Activated CD4-positive, alpha-beta T cell treated with anti-CD3 and anti-CD28 coated beads, Interleukin-2, amount 50 U/mL, for 48 hours (primary cell): ENCODE data around the gene GSC2.
A peak's percentile ranks its signal among the peaks of the same experiment; 100 is the strongest.

Experiments used
- DNase-seq, 2 experiments: peaks; one replicate each; pipeline ENCODE4 v3.0.0-alpha.2; 2020

The GSC2 gene

DNA sequence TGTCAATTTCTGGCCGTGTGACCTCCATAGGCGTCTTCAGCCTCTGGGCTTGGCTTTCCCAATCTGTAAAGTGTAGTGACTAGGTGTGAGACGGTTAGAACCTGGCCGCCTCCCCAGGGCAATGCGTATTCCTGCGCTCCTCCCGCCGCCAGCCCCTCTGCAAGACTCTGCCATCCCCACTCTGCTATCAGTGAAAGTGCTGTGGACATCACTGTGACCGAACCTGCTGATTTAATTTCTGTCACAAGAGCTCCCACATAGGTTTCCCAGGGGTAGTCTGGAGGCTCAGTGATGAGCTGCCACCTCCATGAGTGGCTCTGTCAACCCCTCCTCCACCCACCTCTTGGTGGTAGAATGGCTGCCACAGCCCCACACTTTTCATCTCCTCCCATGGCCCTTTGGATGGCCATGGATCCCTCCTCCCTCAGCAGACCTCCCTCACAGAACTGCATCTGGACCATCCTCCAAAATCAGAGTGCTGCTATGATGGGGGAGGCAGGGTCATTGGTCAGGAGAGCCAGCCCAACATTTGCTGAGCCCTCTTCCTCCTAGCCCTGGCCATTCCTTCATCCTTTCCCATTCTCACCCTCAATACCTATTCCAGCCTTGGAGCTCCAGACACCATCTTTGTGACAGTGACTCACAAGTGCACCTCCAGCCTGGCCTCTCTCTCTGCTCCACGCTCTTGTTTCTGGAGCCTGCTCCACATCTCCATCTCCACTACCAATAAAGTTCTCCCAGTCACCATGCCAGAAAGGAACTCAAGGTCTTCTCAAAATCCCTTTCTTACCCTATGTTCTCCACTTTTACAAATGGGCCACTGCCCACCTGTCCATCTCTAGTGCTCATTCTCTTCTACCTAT lies 1.5 kb upstream of the GSC2 start:
- DNase-seq = no peak

DNA sequence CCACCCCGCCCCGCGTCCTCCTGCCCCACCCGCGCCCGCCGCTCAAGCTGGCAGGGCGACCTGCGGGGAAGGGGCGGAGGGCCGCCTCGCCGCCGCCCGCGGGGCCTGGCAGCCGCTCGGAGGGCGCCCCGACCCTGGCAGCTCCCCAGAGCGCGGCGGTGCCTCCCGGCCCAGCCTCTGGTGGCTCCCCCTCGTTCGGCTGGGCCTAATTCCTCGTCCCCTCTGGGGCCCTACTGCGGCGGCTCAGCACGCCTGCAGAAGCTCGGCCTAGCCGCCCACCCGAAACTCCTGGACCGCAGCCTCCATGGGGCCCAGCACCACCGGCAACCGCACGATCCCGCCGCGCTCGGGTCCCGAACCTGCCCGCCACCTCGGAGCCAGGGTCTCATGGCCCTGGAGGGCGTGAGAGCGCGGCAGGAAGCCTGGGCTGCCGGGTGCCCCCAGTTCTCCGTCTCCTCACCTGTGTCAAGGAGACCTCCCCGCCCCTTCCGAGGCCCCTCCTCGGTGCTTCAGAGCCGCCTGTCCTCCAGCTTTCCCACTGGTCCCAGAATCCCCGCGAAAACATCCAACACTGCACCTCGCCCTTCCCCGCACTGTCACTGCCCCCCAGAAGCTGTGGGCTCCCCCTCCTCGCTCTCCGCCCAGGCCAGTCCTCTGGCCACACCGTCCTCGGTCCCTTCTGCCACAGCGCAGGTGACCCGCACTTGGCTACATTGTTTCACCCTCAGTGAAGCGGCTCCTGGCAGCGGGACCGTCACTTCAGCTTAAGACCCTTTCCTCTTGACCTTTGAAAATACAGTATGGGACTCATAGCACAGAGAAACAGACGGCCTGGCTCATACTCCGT lies 613 bp upstream of the GSC2 start:
- DNase-seq = no peak

DNA sequence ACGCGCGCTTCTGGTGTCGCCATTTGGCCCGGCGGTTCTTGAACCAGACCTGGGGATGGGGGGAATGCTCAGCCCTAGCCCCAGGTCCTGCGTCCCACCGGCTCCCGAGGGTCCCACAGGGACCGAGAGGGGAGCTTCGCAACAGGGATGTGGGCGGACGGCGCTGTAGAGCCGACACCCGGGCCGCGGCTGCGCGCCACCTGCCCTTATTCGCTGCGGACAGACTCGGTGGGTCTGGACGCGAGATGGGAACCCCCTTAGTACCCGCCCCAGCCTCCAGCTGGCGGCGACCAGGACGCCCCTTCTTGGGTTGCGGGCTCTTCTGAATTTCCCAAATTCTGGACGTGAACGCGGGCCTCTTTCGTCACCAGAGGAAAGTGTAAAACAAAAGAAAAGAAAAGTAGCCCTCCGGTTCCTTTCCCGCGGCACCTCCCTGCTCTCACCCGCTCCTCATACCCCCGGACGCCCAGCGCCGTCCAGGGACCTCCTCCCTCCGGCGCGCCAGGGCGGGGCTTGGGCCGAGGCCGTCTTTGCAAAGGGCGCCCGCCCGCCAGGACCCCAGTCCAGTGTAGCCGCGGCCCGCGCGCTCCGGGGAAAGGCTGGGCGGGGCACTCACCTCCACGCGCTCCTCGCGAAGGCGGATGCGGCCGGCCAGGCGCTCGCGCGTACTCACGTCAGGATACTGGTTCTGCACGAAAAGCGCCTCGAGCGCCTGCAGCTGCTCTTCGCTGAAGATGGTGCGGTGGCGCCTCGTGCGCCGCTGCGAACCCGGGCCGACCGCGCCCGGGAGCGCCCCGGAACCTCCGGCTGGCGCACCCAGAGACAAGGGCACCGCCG lies 827 bp downstream of the GSC2 start:
- peak; percentile 45 for DNase-seq

DNA sequence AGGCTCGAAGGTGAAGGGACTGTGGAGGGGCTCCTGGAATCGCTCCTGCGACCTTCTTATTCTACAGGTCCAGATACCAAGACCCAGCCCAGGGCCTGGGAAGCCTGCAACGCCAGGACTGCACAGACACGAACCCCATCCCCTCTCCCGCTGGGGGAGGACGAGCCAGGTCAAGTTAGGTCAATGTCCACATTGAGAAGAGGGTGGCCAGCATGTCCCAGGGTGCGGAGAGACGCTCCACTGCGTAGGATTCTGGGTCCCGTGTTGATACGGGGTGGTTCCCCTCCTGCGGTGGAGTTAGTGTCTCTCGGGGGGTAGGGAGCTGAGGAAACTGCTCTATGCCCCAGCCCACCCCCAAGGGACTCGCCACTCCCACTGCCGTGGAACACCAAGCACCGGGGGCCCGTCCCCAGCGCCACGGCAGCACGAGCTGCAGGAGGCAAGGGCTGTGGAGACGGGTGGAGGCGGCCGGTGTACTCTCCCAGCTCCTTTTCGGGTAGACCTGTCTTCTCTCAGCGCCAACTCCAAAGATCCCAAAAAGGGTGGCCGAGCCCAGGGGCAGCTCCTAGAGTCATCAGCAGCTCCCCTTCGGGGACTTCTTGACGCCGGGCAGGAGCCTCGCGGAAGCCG lies 1.6 kb downstream of the GSC2 start:
- DNase-seq = no peak

DNA sequence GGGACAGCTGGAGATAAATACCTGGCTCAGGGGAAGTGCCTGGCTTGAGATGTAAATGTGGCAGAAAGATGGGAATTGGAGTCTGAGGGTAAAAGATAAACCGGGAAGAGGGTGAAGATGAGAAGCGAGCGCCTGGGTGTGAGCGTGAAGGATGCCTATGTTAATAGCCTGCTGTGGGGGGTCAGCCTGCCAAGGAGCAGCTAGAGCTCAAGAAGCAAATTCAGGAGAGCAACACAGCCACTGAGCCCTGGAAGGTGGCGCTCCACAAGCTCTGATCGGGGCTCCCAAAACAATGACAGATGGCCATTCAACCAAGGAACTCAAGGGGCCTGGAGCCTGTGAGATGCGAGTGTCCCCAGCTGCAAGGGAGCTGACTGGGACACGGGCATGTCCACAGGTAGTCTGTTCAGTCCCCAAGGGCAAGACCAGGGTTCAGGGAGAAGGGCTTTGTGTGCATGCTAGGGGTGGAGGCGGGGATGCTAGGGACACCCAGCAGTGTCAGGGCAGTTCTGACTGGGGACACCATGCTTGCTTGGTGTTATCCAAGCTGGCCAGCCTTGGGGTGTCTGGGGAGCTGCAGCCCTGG lies 2.8 kb downstream of the GSC2 start:
- DNase-seq = no peak

DNA sequence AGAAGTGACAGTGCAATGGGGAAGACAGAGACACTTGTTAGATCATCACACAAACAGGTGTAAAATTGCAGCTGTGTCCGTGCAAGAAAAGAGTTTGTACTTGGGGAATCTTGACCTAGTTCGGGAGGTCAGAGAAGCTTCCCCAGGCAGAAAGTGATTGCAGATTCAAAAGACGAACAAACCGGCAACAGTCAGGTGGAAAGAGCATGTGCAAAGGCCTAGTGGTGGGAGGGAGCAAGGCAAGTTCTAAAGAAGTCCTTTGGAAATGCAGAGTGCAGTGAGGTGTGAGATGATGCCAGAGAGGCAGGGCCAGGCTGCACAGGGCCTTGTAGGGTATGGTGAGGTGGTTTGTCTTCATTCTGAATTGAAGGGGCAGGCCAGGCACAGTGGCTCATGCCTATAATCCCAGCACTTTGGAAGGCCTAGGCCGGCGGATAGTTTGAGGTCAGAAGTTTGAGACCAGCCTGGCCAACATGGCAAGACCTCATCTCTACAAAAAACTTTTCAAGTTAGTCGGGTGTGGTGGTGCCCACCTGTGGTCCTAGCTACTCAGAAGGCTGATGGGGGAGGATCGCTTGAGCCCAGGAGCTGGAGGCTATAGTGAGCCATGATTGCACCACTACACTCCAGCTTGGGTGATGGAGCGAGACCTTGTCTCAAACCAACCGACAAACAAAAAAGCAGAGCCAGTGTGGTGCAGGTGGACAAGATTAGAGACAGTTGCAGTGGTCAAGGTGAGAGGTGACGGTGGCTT lies 3.7 kb downstream of the GSC2 start:
- no peak for DNase-seq

DNA sequence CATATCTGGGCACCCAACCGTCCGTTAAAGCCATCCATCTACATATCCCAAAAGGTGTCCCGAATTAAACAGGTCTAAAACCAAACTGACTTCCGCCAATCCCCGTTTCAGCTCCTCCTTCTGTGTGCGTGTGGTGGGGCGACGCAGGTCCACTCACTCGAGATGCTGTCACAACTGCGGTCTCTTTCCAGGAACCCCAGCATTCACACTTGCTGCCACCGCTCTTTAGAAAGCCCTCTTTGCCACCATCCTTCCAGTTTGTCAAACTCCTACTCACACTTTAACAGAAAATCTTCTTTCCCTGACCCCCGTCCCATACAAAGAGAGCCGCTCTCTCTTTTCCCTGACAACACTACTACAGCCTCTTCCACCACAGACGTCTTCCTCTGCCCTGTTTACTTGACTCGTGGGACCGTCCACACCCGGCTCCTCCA lies 6.1 kb downstream of the GSC2 start:
- peak; percentile 34 to 47 for DNase-seq

DNA sequence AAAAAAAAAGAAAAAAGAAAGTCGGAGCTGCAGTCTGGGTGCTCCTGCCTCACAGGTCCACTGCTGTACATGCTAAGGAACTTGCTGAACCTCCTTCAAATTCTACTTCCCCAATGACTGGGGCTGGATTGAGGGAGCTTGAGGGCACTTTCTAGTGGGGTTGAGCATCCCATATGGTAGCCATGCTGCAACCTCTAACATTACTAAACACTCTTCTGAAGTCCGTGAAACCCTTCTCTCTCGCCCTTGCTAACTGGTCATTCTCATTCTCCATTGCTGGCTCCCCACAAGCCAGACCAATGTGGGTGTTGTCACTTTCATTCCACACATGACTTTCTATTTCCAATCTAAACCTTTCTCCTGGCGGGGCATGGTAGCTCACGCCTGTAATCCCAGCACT lies 6.9 kb downstream of the GSC2 start:
- DNase-seq = no peak

DNA sequence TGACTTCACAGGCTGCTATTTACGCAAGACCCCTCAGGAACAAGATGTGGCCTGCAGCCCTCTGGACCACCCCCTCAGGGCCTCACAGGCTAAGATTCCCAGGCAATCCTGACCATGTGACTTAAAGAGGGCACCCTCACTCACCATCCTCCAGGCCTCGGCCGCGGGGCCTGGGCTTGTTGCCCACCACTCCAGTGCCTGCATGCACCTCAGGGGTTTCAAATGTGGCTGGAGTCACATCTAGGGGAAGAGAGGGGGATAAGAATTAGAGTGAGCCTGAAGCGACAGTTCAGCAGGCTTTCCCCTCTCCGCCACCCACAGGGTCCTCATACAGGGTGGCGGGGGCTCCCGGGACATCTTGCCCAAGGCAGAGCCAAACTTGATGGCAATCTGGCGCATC lies 7.7 kb downstream of the GSC2 start:
- no peak for DNase-seq

DNA sequence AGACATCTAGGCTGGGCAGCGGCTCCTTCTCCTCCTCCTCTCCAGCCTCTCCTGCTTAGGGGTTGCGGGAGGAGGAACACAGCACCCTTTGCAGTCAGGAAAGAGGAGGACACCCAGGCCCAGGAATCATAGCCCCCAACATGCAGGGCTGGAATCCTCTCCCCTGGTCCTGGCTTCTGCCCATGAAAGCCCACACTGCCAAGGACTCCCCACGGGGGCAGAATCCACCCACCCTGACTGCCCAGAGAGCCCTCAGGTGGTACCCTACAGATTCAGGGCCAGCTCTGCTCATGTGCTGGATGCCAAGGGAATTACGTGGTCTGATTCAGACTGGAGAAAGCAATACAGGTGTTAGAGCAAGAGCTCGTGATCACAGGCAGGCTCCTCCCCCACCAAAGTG lies 10.1 kb downstream of the GSC2 start:
- DNase-seq = no peak

DNA sequence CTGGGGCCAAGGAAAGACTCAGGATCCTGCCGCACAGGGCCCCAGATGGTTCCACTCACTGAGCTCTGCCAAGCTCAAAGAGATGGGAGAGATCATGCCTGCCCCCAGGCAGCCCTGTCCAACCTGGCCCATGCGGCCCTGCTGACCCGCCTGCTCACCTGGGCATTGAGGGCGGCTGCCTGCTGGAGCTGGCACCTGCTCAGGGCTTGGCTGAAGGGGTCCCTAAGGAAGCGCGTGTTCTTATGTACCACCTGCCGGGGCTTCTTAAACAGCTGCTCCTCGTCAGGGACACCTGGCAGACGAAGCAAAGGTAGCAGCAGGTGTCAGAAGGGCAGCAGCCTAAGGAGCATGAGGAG lies 11.1 kb downstream of the GSC2 start:
- DNase-seq = no peak

DNA sequence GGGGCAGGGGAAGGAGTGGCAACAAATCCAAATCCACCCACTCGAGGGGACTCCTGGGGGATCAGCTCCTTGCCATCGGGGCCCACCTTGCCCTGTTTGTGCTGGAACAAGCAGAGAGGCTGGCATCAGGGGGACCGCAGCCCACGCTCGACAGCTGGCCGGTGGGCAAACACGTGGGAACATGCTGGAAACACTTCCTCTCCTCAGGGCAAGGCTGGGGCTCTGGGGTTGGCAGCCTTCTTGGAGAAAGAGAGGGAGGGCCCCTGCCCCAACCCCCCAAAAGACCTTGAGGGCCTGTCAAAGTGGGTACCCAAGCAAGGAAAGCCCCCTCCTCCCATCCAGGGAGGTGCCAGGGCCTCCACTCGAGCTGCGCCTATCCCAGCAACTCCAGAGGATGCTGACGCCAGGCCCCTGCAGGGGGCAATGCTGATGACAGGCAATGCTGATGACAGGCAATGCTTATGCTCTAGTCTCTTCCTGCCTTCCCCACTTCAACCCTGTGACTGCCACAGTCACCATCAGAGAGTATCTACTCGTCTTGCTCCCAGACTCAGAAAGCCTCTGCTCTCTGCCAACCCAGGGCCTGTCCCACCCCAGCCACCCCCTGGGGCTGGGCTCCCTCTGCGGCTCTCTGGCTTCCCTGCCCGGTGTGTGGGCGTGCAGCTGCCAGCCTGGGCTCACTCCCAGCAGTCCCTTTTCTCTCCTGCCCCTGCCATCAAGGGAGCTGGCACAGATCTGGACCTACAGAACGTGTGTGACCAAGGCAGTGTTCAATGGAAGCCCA lies 11.7 kb downstream of the GSC2 start:
- no peak for DNase-seq

DNA sequence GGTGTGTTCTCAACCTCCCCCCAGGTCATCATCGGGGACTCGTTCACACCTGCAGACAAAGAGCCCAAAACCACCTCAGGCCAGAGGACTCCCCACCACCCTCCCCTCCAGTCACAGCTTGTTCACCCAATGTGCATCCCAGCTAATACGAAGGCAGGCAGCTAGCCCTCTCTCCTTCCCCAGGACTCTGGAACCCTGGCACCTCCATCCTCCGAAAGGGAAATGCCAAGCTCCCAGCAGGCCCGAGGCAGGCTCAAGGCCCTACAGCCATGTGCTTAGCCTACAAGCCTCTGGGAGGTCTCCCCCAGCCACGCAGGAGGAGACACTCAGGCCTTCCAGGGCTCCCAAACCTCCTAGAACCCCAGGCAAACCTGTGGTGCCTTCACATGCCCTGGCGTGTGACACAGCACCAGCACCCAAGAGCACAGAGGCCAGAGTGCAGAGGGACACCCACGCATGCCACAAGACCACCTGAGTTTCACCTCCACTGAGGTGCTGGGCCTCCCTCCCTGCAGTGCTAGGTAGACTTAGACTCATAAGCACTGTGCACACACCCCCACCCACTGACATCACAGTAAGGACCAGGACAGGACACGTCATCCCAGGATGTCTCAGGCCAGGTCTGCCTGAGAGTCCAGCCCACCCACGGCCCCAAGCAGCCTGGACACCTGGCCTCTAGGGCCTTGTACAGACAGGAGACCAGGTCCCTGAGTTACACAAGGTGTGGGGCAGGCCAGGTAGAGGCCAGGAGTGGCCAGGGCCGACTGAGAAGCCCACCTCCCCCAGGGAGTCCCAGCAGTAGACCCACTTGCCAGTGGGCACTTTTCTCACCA lies 12.5 kb downstream of the GSC2 start:
- DNase-seq = no peak

DNA sequence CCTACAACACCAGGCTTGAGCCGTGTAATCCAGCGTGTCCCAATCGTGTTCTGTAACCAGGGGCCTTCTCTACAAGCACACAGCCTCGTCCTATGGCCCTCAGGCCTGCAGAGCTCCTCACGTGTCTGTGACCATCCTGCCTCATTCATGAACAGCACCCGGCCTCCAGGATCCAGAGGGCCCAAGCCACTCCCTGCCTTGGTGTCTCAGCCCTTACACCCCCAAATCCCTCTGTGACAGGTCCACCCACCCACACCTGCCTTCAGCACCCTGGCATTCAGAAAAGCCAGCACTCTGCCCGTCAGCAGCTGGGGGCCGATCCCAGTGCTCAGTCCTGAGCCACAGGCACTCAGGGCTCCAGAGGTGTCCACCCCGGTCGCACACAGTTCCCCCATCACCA lies 13.2 kb downstream of the GSC2 start:
- no peak for DNase-seq

DNA sequence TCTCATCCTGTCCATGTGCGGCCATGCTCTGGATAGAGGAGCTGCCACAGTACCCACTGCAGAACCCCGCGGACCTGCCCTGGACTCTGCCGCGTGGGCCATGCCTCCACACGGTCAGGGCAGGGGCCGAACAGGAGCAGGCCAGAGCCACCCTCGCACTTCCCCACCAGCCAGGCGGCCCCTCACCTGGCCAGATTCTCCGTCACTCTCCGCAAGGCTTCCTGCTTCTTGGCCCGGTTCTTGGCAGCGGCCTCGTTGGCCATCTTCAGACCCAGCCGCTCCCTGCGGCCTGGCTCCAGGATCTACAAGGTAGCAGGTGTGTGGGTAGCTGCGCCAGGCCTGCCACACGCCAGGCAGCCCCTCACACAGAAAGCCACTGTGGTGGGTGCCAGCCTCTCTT lies 15.2 kb downstream of the GSC2 start:
- DNase-seq = no peak

DNA sequence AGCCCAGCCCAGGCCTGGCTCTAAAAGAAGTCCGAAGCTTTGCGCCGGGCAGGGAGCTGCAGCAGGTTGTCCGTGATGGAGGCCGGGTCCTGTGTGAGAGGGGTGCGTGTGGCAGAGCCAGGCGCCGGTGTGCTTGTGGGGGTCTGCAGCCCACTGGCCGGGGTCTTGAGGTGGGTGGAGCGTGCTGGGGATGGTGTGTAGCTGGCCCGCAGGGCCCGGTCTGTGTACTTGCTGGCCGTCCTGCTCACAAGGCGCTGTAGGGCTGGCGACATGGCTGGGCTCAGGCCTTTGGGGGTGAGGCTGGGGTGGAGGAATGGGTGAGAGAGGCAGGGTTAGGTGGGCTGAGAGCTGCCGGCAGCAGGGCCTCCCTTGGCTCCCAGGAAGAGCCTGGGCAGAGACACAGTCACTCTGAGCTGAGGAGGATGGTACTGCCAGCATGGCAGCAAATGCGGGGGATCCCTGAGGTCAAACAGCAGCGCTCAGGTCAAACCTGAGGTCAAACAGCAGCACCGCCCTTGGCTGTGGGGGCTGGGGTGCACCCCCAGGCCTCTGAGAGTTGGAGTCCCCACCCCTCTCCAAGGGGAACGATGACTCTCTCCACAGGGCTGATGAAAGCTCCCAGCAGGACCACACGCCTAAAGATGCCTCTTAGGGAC lies 15.8 kb downstream of the GSC2 start:
- DNase-seq = no peak

DNA sequence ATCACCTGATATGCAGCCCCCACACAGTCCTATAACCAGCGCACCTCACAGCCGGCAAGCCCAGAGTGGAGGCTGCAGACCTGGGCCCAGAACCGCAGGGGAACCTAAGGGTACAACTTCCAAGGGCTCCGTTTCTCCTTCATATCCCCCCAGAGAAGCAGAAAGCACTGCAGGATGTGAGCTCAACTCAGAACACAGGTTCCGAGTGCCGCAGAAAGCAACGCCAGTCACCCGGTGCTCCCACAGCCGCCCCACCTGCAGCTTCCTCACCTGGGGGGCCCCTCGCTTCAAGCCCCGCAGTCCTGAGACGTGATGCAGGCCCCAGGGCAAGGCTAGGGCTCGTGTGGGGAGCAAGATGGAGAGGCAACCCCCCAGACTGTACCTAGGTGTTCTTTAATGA lies 16.5 kb downstream of the GSC2 start:
- no peak for DNase-seq

DNA sequence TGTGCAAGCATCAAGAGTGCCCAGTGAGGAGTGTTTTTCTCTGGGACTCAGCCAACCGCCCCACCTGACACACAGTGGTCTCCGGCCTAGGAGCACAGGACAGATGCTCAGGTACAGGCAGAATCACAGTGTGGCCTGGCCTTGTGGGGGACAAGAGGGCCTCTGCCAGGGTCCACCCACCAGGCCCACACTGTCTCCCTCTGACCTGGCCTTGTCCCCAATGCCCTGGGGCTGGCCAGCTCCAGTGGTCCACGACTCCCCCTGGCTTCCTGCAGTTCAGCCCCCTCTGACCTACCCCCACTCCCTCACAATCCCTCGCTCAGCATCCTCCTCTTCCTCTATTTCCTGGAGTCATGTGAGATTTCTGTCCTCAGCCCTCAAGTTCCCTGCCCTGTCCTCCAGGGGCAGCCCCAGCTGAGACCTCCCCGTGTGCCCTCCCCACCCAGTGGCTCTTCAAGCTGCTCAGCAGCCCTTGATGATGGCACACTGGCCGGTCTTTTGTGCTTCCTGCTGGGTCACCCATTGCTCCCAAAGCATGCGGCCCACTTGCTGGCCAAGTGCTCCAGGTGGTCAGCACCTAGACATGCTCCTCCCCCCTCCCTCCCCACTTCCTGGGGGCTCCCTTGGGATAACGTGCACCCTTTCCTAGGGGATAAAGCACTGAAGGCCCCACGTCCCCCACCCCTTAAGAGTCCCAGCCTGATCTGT lies 17.2 kb downstream of the GSC2 start:
- no peak for DNase-seq

DNA sequence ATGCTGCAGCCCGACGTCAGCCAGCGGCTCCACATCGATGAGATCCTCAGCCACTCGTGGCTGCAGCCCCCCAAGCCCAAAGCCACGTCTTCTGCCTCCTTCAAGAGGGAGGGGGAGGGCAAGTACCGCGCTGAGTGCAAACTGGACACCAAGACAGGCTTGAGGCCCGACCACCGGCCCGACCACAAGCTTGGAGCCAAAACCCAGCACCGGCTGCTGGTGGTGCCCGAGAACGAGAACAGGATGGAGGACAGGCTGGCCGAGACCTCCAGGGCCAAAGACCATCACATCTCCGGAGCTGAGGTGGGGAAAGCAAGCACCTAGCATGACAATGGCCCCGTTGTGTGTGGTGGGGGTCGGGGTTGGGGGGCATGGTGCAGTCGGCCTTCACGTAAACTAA lies 17.9 kb downstream of the GSC2 start:
- no peak for DNase-seq
